DMS53 treated with DMSO at 0.1 percent for 48 hours (cell line): Measurements from ENCODE around the gene C4A.
"Not testable (repeated sequence)": the region's sequence is repeated elsewhere in the genome, so short reads cannot be mapped to it uniquely, and the experiment has no call there.

Experiments used
- DNase-seq: peaks from one replicate; lab custom pipeline; 2025; ENCODE audit not compliant: unreplicated experiment; lab: John Stamatoyannopoulos, UW

The C4A gene

DNA sequence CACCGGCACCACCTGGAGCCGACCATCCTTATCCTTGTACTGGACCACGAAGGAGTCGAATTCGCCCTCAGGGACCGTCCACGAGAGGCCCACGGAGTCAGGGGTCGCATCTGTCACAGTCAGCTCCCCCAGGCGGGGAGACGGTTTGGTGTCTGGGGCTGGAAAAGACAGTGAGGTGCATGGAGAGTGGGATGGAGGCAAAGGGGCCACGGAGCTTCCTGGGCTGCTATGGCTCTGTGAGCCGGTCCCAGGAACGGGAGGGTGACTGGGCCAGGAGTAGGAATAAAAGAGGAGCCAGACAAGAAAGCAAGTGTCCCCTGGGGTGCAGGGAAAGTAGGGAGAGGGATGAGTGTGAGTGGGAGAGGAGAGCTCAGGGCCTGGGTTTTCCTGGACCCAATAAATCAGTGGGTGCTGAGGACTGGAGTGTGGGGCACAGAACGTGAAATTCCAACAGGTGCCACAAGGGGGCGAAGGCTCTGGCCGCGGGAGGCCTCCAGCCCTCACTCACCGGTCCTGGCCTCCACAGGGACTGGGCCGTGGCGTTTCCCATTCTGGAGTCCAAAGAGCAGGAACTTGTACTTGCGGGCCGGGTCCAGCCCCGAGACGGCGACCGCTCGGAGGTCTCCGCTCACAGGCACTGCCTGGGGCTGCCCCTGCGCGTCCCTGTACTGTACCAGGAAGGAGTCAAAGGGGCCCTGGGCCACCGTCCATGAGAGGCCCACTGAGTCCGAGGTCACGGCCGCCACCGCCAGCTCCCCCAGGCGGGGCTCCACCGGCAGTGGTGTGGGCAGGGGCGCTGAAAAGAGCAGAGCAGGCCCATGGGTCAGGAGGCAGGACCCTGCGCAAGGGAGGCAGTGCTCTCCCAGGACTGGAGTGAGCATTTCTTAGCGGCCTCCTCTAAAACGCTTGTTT, 66.3 kb downstream of the C4A start:
- DNase-seq = peak; percentile 34

GRCh38 chr6:32049149-32049548, 67.3 kb downstream of the C4A start:
- not testable (repeated sequence) for DNase-seq

DNA sequence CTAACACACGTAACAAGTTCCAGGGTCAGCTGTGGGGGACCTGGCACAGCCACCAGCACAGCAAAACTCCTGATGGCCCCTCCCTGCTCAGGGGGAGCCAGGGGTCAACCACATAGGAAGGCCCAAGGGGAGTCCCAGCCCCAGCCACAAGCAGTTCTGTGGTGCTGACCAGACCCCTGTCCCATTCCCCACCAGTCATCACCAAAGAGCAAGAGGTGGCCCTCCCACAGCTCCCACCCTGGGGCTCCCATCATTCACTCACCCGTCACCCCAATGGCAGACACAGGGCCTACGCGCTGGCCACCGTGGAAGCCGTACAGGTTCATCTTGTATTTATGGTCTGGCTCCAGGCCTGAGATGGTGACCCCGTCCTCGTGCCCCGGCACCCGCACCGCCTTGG, 67.9 kb downstream of the C4A start:
- not testable (repeated sequence) for DNase-seq

GRCh38 chr6:32050562-32050961, 68.7 kb downstream of the C4A start:
- DNase-seq = no peak
